Suprapubic skin (tissue), 4 donors: ENCODE measurements around the gene ROBO3. TPM values are rescaled to one million over a fixed set of nuclear protein-coding genes. Genes with fewer than 3 reads are reported as not detected.
A peak's percentile ranks its signal among the peaks of the same experiment; 100 is the strongest.

Experiments
- DNase-seq, 2 donors: peaks; one replicate each; pipeline ENCODE4 v3.0.0-alpha.2; 2019; ENCODE audit warnings: low spot score in 2 of 2
- H3K27ac ChIP-seq: fragments of 200-600 bp; sonication (generic); one replicate; pipeline ENCODE4 v1.5.1; 2019
- H3K27me3 ChIP-seq: fragments of 200-600 bp; sonication (generic); one replicate; pipeline ENCODE4 v1.5.1; 2019
- H3K36me3 ChIP-seq: fragments of 200-600 bp; sonication (generic); one replicate; pipeline ENCODE4 v1.5.1; 2019
- H3K4me1 ChIP-seq: fragments of 200-600 bp; sonication (generic); one replicate; pipeline ENCODE4 v1.5.1; 2019
- H3K4me3 ChIP-seq: fragments of 200-600 bp; sonication (generic); one replicate; pipeline ENCODE4 v1.5.1; 2019; ENCODE audit warnings: mild to moderate bottlenecking
- H3K9me3 ChIP-seq: fragments of 200-600 bp; sonication (generic); one replicate; pipeline ENCODE4 v1.5.1; 2019
- CTCF ChIP-seq, 2 donors: fragments of 200-600 bp in 1 of 2; fragments of 450-650 bp in 1 of 2; sonication (generic) in 1 of 2; IDR thresholded peaks; one replicate each; pipeline ENCODE4 v1.5.1; 2016 to 2019; ENCODE audit warnings: antibody characterized with exemption in 2 of 2, mild to moderate bottlenecking in 1 of 2, moderate library complexity in 1 of 2
- EP300 ChIP-seq: sonication (generic); formaldehyde crosslinking; IDR thresholded peaks from one replicate; pipeline ENCODE4 v1.6.1; 2017; ENCODE audit warnings: antibody characterized with exemption
- POLR2A ChIP-seq, 2 donors: fragments of 450-650 bp; IDR thresholded peaks; one replicate each; pipeline ENCODE4 v1.6.1; 2017; ENCODE audit warnings: antibody characterized with exemption in 2 of 2, mild to moderate bottlenecking in 2 of 2, moderate library complexity in 2 of 2
- POLR2AphosphoS5 ChIP-seq, 3 donors: sonication (generic); formaldehyde crosslinking; IDR thresholded peaks; one replicate each; pipeline ENCODE4 v1.6.1; 2017; ENCODE audit warnings: antibody characterized with exemption in 3 of 3
- WGBS: methylation state at CpG from one replicate; pipeline ENCODE4 v1.1.5; 2018; 5-methylcytosine and 5-hydroxymethylcytosine counted together
- total RNA-seq, 4 donors: library from RNA; depleted of rRNA; stranded (reverse); fragments of >200 nt; gene quantifications; one replicate each; pipeline ENCODE4 v1.1.0, GENCODE V29; 2016

Gene ROBO3
- total RNA-seq, 4 donors from 2014 or later = 1.9 to 6.8 (median 3.6) TPM

GRCh38 chr11:124879493-124880289 is 14.5 kb downstream of the ROBO3 start:
- peak in 1 of 2 donors; percentile 73 for DNase-seq
- H3K9me3 ChIP-seq = no peaks in the 10 kb centered on the region
- H3K4me3 ChIP-seq = no peak overlapping the region
- peaks cover 19% of the 10 kb centered on the region for H3K4me1 ChIP-seq
- H3K27me3 ChIP-seq = peaks cover 10% of the 10 kb centered on the region
- TF ChIP-seq POLR2AphosphoS5 (IDR thresholded peaks at IDR 0.05) (no peak), EP300 (no peak), POLR2A (IDR thresholded peaks at IDR 0.05) (no peak), CTCF (IDR thresholded peaks at IDR 0.05) (no peak)
- H3K36me3 ChIP-seq = no peaks in the 10 kb centered on the region
- WGBS = 87% methylated on average over 9 of the region's 16 CpGs
- no peak overlapping the region for H3K27ac ChIP-seq

- H3K9me3 ChIP-seq = no peaks in the 10 kb centered on the region
- H3K4me3 ChIP-seq = no peak overlapping the region
- H3K36me3 ChIP-seq = no peaks in the 10 kb centered on the region
- WGBS = 69% methylated on average over 7 of the region's 10 CpGs
- H3K4me1 ChIP-seq = peaks cover 19% of the 10 kb centered on the region
- no peak for TF ChIP-seq EP300
- no peak for TF ChIP-seq POLR2A (IDR thresholded peaks at IDR 0.05)
- no peak for TF ChIP-seq POLR2AphosphoS5 (IDR thresholded peaks at IDR 0.05)
- TF ChIP-seq CTCF (IDR thresholded peaks at IDR 0.05) = no peak
- H3K27ac ChIP-seq = no peak overlapping the region
- peak in 1 of 2 donors; percentile 69 for DNase-seq
- H3K27me3 ChIP-seq = peaks cover 9% of the 10 kb centered on the region
Measured at GRCh38 chr11:124880290-124880611, 15.0 kb downstream of the ROBO3 start.

- DNase-seq = peak in 1 of 2 donors; percentile 7
- TF ChIP-seq POLR2AphosphoS5 (IDR thresholded peaks at IDR 0.05) (no peak), POLR2A (IDR thresholded peaks at IDR 0.05) (no peak), EP300 (no peak), CTCF (IDR thresholded peaks at IDR 0.05) (no peak)
- 74% methylated on average over 3 of the region's 3 CpGs for WGBS
- no peaks in the 10 kb centered on the region for H3K36me3 ChIP-seq
- no peak overlapping the region for H3K27ac ChIP-seq
- H3K9me3 ChIP-seq = no peaks in the 10 kb centered on the region
- H3K4me3 ChIP-seq = no peak overlapping the region
- H3K27me3 ChIP-seq = peaks cover 1% of the 10 kb centered on the region
- peaks cover 14% of the 10 kb centered on the region for H3K4me1 ChIP-seq
Measured at GRCh38 chr11:124880958-124881357, 15.7 kb downstream of the ROBO3 start.

- Histone ChIP-seq H3K27me3 (no peaks in the 10 kb centered on the region), H3K4me3 (no peak overlapping the region), H3K9me3 (no peaks in the 10 kb centered on the region), H3K36me3 (no peaks in the 10 kb centered on the region), H3K4me1 (peaks cover 2% of the 10 kb centered on the region), H3K27ac (no peak overlapping the region)
- TF ChIP-seq CTCF (IDR thresholded peaks at IDR 0.05) (no peak), POLR2AphosphoS5 (IDR thresholded peaks at IDR 0.05) (no peak), EP300 (no peak), POLR2A (IDR thresholded peaks at IDR 0.05) (no peak)
- peak in 1 of 2 donors; percentile 67 for DNase-seq
- WGBS = 65% methylated on average over 10 of the region's 11 CpGs
Measured at GRCh38 chr11:124882339-124883071, 17.3 kb downstream of the ROBO3 start.

GRCh38 chr11:124884340-124884739 is 19.1 kb downstream of the ROBO3 start:
- H3K27ac ChIP-seq = no peak overlapping the region
- no peak overlapping the region for H3K4me3 ChIP-seq
- H3K9me3 ChIP-seq = no peaks in the 10 kb centered on the region
- no peaks in the 10 kb centered on the region for H3K36me3 ChIP-seq
- 75% methylated on average over 1 of the region's 1 CpG for WGBS
- no peak for TF ChIP-seq CTCF (IDR thresholded peaks at IDR 0.05)
- no peak for TF ChIP-seq POLR2A (IDR thresholded peaks at IDR 0.05)
- TF ChIP-seq POLR2AphosphoS5 (IDR thresholded peaks at IDR 0.05) = no peak
- no peak for TF ChIP-seq EP300
- DNase-seq = no peak
- peaks cover 11% of the 10 kb centered on the region for H3K4me1 ChIP-seq
- no peaks in the 10 kb centered on the region for H3K27me3 ChIP-seq
